GM18870 (cell line): Measurements from ENCODE around the gene FBXL15.

Experiments used
- ATAC-seq: cut with Tn5 transposase; IDR thresholded peaks from one replicate; pipeline ENCODE4 v1.9.1; 2021; ENCODE audit warnings: moderate library complexity; ENCODE audit not compliant: unreplicated experiment

FBXL15 gene

GRCh38 chr10:102397222-102398171 lies 23.1 kb upstream of the FBXL15 start:
- ATAC-seq: no peak

GRCh38 chr10:102398172-102399020 lies 22.2 kb upstream of the FBXL15 start:
- ATAC-seq: no peak

- no peak for ATAC-seq
These were observed 21.2 kb upstream of the FBXL15 start for GRCh38 chr10:102399217-102400021.

- ATAC-seq: no peak
These were observed 20.6 kb upstream of the FBXL15 start for GRCh38 chr10:102400076-102400475.

GRCh38 chr10:102400598-102401341 lies 19.9 kb upstream of the FBXL15 start:
- ATAC-seq: no peak

- ATAC-seq: no peak
These were observed 19.3 kb upstream of the FBXL15 start for GRCh38 chr10:102401342-102401654.

GRCh38 chr10:102401735-102402511 lies 18.7 kb upstream of the FBXL15 start:
- no peak for ATAC-seq

- no peak for ATAC-seq
These were observed 18.1 kb upstream of the FBXL15 start for GRCh38 chr10:102402512-102402896.

GRCh38 chr10:102403115-102403514 lies 17.5 kb upstream of the FBXL15 start:
- no peak for ATAC-seq

- ATAC-seq: no peak
These were observed 16.1 kb upstream of the FBXL15 start for GRCh38 chr10:102404361-102405107.

- no peak for ATAC-seq
These were observed 15.5 kb upstream of the FBXL15 start for GRCh38 chr10:102405108-102405571.

- no peak for ATAC-seq
These were observed 15.0 kb upstream of the FBXL15 start for GRCh38 chr10:102405632-102406031.

GRCh38 chr10:102406815-102407214 lies 13.8 kb upstream of the FBXL15 start:
- no peak for ATAC-seq

GRCh38 chr10:102407425-102408130 lies 13.1 kb upstream of the FBXL15 start:
- ATAC-seq: no peak

- ATAC-seq: no peak
These were observed 12.4 kb upstream of the FBXL15 start for GRCh38 chr10:102408131-102408727.

GRCh38 chr10:102408728-102409603 lies 11.7 kb upstream of the FBXL15 start:
- no peak for ATAC-seq
